IPS-NIHi7 (cell line): ENCODE data around the gene PDE11A.
"Not testable (repeated sequence)": the region's sequence is repeated elsewhere in the genome, so short reads cannot be mapped to it uniquely, and the experiment has no call there.

Source experiments
- DNase-seq: peaks from one replicate; pipeline ENCODE4 v3.0.0; 2012; ENCODE audit warnings: mixed read lengths; ENCODE audit errors: extremely low spot score

Gene PDE11A

DNA sequence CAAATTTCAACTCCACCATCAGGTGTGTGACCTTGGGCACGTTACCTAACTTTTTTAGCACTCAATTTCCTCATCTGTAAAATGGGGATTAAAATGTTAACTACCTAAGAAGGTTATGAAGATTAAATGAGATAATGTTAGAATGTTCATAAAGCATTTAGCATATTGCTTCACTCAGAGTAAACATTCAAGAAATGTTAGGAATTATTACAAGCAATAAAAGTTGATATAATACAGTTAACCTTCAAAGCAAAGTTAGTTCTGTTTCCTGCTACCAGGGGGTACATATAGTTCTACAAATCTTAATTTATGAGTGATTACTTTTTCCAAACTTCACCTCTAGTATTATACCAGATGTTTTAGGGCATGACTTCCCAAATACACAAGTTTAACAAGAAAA lies 254.2 kb downstream of the PDE11A start:
- DNase-seq = no peak

DNA sequence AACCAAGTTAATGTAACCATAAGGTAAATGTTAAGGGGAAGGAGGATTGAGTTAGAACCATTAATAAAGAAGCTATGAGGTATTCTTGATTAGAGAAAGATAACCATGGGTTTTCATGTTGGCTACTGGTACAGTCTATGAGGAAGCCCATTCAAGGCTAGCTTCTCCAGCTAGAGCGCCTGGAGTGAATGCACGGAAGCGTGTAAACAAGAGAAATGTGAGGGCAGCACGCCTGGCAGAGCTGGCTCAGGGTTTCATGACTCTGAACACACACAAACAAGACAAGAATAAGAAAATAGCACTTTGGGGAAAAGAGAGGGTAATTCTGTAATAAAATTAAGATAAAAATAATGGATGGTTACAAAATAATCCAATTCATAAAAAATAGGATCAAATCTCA lies 255.3 kb downstream of the PDE11A start:
- no peak for DNase-seq

DNA sequence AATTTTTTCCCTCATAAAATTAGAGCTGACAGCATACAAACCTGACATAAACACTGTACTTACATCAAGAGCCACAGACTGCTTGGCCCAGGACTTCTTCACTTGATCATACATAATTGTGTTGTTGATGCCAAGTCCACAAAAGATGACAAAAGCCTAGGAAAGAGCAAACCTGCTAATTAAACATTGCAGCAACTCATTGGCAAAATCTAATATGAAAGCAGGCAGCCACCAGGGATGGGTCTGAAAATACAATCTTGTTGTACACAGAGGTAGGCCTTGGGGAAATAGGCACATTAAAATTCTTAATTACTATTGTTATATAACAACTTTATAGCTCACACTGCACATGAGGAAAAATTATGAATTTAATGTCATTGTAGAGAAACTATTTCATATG lies 255.8 kb downstream of the PDE11A start:
- DNase-seq = no peak

DNA sequence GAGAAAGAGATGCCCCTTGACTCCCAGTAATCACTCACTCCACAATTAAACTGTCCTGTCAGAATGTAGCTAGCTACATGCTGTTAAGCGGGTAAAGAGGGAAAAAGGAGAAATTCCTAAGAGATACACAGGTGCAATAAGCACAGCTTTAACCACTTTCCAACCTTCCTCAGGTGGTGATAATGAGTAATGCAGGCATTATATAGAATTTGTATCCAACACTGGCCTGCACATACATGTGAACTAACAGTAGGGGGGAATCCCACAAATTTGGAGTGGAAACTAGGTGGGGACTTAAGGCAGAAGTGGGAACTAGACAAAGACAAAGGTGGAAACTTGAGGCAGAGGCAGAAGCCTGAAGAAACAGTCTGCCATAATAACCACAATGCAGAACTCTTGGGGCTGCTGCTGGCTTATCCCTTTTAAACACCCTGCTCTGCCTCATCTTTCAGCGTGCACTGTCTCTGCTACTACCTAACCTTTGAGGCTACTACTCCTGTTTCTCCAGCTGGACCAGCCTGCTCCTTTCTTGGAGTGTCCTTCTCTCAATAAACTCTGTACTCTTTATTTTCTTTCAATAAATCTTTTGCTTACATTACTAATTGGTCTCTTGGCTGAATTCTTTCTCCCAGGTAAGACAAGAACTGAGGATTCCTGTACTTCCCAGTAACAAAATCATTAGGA lies 259.7 kb downstream of the PDE11A start:
- DNase-seq = no peak

DNA sequence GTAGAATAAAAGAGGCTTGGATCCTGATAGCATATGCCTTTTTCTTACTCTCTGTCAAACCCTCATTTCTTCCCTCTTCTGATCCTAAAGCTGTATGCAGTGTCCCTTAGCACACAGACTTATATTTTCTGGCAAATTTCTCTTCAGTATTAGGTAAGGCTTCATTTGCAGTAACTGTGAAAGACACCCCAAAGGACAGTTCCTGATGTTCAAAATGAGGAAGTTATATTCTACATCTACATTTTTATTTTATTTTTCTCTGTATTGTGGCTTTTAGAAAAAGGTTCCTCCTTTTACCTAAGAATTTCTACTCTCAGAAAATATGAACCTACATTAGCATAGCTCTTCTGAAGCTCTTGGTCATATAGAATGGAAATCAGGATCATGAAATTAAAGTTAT lies 261.7 kb downstream of the PDE11A start:
- no peak for DNase-seq

DNA sequence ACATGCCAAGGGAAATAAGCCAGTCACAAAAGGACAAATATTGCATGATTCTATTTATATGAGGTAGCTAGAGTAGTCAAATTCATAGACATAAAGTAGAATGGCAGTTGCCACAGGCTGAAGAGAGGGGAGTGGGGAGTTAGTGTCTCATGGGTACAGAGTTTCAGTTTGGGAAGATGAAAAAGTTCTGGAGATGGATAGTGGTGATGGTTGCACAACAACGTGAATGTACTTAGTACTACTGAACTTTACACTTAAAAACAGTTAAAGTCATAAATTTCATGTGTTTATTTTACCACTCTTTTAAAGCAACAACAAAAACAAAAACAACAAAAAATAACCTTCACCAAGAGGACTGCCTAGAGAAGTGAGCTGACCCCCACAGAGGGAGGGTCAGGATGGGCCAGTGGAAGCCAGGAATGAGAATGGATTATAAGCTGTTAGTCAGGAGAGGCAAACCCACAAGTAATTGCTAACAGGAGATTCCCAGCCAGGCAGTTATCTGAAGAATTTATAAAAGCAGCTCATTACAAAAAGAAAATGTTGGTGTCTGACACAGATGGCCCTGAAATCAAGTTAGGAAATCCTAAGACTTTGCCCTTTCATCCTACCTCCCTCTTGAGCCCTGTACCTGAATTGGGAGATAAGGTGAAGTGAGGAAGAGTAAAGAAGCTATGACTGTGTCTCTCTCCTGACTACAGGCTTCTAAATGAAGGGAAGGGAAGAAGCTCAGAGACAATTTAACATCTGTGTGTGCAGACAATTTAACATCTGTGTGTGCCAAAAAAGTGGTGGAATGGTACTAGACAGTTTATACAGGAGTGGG lies 263.4 kb downstream of the PDE11A start:
- DNase-seq = no peak

DNA sequence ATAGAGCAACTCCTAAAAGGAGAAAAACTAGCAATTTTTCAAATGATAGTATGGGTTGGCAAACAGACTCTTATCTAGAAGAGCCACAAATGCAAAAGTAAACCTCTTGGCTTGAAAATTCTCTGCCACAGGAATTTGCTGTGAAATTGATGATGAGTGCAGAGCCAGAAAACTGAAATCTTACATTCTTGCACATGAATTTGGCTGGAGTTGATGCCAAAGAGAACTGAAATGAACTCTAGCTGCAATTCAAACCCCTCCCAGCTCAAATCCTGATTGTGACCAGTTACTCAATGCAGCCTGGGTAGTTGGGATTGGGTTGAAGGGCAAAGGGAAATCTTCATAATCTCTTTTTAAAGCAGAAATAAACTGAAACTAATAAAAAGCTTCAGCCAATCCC lies 266.6 kb downstream of the PDE11A start:
- no peak for DNase-seq

DNA sequence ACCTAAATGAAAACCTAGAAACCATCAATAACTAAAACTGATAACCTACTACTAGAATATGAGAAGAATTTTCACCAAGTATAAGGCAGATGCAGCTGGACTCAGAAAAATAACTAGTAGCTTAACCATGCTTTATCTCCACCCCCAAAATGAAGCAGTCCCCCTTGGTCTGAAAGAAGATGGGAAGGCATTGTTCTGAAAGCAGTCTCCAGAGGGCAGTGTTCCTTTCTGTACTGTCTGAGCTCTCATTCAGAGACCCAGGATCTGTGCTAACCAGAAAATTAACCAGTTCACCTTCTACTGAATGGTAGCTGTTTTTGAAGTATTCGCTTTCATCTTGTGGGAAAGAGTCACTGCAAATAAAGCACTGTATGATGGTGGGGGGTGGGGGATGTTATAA lies 273.0 kb downstream of the PDE11A start:
- peak; percentile 60 for DNase-seq

DNA sequence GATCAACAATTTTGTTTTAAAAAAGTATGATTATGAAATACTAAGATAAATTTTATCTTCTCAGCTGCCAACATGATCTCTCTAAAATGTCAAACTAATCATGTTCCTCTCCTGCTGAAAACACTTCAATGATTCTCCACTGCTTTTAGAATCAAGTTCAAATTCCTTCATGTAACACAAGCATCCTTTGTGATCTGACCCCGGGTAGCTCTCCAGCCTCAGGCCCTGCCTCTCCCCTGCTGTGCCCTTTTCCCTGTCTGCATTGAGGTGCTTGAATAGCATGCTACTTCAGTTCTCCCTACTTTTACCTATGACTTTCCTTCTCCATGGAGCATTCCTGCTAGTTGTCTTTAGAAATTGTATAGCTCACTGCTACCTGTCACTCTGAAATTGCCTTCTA lies 274.8 kb downstream of the PDE11A start:
- DNase-seq = peak; percentile 61

DNA sequence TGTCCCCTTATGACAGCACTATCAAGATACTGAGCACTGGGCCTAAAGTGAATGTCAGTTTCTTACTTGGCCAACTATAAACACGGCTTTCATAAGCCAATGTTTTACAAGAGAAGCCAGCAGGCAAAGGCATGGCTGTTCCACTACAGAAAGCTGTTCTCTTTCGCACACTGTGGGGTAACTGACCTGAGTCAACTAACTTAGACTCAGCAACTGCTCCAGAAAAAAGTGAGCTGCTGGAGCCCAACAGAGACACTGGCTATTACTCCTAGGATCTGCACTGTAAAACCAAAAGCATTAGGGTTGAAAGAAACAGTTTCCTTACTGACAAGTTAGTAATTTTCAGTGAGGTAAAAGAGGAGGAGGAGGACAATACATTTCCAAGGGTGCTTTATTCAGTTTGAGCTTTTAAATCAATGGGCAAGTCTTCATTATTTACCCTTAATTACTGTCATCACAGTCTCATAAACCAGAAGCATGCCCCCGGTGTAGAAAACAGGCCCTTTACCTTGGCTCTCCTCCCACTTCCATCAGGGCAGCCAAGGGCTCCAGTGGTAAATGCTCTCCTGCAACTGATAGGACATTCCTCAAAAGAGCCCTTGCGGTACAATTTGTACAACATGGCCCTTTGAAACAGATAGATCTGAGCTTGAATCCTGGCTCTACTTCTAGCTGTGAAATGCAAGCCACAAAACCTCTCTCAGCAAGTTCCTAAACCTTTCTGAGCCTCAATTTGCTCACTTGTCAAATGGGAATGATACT lies 275.7 kb downstream of the PDE11A start:
- DNase-seq = no peak

DNA sequence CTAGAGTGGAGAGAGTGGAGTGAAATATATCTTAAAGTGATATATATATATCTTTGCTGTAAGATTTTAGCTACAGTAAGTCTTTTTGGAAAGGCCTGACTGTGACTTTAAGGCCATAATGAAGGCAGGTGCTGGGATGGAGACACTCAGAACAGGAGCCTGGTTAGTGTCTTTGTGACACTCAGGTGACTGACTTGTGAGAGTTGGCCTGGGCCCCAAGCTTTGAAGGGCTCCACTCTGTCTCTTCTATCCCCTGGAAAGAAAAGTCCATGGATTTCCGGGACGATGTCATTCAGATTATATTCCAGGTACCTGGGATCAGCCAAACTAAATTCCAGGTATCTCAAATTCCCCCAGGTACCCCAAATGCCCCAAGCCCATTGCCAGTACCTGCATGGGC lies 276.6 kb downstream of the PDE11A start:
- DNase-seq = no peak

DNA sequence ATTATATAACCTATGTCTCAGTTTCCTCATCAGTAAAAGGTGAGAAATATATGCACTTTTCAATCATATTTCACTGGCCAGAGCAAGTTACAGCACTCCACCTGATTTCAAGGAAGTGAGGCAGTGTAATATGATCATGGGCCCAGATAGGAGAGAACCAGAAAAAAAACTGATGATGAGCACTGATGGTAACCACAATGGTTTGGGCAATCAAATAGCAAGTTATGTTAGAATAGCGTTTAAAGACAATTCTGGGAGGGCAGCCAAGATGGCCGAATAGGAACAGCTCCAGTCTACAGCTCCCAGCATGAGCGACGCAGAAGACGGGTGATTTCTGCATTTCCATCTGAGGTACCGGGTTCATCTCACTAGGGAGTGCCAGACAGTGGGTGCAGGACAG lies 287.4 kb downstream of the PDE11A start:
- not testable (repeated sequence) for DNase-seq

DNA sequence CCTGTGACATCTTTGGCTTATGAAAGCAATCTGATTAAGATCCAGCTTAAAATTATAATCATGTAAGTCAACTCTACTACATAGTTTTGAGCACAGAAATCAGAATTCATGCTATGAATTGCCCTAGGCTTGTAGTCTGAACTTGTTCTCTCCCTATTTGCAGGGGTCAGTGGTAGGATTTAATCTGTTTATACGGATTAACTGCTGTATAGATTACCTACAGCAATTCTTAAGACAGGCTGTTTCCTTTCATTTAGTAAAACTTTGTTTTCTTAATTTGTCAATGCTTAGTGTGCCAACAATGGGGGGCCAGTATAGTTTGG lies 287.9 kb downstream of the PDE11A start:
- DNase-seq = no peak

DNA sequence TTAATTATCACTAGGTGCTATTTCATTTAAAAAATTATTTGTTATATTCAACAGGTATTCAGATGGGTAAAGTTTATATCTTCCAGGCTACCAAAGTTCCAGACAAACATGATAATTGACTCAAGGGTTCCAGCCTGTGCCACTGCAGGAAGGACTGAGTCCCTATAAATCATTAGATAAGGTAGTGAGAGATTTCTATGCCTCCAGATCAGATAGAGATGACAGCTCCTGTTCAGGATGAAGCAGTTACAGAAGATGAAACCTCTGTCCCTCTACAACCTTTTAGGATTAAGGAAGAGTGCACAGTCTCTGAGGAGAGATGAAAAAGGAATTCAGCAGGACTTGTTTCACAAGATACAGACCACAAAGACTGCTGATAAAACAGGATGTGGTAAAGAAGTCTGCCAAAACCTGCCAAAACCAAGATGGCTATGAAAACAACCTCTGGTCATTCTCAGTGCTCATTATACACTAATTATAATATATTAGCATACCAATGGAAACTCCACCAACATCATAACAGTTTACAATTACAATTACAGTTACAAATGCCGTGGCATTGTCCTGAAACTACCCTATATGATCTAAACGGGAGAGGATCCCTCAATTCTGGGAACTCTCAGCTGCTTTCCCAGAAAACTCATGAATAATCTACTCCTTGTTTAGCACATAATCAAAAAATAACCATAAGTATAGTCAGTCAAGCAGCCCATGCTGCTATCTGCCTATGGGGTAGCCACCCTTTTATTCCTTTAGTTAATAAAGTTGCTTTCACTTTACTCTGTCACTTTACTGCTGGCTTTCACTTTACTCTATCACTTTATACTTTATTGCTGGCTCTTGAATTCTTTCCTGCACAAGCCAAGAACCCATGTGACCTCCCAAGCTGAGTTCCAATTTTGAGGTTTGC lies 288.5 kb downstream of the PDE11A start:
- no peak for DNase-seq

DNA sequence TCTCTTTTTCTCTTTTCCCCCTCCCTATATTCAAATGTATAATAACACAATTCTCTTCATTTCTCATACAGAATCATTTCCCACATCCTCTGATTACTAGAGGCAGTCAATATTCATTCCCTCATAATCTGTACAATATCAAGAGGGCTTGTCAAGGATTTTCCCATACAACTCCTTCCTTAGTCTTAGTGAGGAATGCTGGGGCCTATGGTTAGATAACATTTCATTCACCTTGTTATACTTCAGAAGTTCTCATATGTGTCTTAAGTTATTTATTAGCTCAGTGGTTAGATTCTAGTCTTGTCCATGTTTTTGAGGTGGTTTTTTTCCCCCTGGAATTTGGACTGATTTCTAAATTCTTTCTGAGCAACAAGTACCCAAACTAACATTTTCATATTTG lies 289.5 kb downstream of the PDE11A start:
- no peak for DNase-seq

DNA sequence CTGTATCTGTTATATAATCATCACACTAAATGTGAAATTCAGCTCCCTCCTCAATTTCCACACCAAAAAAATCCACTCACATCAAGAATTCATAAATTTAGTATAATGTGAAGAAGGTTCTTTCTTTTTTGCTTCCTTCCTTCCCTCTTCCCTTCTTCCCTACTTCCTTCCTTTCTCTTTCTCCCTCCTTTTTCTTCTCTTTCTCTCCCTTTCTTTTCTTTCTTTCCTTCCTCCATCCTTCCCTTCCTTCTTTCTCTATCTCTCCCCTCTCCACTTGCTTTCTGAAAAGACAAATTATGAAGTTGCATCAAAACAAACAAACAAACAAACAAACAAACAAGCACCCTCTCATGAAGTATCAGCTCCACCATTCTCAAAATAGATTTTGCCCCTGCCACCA lies 290.0 kb downstream of the PDE11A start:
- no peak for DNase-seq

DNA sequence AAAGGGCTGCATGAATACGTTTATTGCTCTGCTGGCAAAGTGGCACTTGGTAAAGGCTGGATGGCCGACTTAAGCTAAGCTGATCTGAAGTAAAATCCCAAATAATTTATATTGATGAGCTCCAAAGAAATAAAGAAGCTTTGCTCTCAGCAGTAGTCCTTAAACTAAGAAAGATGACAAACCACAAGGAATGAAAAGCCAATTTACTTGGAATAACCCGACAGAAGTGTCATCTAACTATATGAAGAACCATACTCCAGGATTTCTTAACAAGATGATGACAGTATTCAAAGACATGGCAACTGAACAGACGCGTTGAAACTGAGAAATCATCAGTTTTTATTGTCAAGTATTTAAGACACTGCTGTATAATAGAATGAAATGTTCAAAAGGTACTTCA lies 294.1 kb downstream of the PDE11A start:
- DNase-seq = no peak

DNA sequence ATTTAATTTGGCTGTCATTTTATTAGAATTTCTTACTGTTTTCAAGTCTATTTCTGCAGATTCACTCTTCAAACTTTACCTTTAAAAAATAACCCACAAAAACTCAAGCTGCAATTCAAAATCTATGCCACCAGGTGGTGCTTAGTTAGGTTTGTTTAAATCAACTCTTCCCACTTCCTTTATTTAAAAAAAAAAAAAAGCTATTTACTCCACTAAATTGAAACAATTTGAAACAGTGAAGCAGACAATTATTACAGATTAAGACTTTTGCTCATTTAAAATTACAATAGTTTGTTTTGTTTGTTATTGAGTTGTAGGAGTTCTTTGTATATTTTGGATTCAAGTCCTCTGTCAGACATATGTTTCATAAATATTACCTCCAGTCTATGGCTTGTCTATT lies 300.0 kb downstream of the PDE11A start:
- no peak for DNase-seq

DNA sequence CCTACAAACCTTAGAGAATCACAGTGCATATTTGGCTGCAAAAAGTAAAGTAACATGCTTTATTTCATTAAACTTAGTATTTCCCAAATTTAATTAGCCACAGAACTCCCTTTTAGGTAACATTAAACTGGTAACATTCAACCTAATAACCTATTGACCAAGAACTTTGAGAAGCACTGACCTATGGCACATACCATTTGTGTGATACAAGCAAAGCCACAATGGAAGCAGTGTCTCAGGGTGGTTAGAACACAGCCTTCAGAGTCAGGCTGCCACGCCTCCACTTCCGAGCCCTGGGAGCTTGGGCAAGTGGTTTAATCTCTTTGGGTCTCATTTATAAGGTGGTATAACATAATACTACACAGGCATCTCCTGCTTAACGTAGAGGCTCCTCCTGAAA lies 301.4 kb downstream of the PDE11A start:
- no peak for DNase-seq

DNA sequence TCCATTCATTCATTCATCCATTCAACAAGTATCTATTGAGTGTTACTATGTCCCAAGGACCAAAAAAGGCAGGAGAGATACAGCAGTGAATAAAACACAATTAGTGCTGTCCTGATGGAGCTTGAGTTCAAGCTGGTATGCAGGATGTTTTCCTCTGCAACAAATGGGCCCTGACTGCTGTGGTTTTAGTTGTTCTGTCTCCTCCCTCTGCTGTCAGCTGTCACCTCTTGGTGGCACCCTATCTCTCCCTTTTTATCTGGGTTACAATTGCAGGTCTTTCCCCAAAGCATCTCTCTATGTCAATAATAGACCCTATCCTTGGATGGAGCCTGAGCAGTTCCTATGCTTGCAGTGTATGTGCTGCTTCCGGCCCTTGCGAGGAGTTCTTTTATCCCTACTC lies 304.8 kb downstream of the PDE11A start:
- DNase-seq = no peak

DNA sequence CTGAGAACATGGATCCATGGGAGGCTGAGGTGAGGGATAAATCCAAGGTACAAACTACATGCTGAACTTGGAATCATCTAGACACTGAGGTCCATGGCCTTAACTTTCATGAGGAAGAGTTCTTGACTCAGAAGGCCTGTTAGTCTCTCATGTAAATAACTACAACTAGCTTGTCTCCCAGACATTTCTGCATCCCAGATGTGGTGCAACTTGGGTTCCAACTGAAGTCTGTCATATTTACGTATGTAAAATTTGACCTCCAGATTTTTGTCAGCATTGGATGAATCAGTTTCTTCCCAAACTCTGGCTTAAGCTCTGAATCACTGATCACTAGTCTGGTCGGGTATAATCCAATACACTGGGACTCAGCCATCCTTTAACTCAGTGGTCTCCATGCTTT lies 306.9 kb downstream of the PDE11A start:
- DNase-seq = no peak
